Measurements from ENCODE around the gene SELENOP.

DNA sequence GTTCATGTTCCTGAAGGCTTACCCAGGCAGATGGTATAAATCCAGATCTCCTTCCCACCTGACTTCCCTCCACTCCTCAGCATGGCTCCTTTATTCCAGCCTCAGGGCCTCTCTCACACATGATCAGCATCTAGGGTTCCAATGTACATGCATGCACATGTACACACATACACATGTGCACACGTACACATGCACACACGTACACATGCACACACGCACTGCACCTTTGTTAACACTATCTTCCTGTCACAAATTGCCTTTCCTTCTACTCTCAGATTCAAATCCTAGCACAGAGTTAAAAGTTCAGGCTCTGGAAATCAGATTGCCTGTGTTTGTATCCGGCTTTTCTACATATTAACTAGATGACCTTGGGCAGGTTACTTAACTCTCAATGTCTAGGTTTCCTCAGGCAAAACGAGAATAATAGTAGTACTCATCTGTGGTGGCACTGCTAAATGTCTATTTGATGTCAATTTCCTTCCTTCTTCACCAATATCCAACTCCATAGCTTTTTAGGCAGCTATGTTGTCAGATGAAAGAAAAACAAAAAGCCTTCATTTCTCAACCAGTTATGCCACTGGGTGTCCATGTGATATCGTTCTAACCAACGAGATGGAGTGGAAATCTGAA lies 12.8 kb upstream of the SELENOP start:
- TF ChIP-seq, protein P1, sequence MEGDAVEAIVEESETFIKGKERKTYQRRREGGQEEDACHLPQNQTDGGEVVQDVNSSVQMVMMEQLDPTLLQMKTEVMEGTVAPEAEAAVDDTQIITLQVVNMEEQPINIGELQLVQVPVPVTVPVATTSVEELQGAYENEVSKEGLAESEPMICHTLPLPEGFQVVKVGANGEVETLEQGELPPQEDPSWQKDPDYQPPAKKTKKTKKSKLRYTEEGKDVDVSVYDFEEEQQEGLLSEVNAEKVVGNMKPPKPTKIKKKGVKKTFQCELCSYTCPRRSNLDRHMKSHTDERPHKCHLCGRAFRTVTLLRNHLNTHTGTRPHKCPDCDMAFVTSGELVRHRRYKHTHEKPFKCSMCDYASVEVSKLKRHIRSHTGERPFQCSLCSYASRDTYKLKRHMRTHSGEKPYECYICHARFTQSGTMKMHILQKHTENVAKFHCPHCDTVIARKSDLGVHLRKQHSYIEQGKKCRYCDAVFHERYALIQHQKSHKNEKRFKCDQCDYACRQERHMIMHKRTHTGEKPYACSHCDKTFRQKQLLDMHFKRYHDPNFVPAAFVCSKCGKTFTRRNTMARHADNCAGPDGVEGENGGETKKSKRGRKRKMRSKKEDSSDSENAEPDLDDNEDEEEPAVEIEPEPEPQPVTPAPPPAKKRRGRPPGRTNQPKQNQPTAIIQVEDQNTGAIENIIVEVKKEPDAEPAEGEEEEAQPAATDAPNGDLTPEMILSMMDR (IDR thresholded peaks at IDR 0.05 in 2 of 3, conservative IDR thresholded peaks at IDR 0.05 in 1 of 3; ENCODE audit: borderline replicate concordance in 1 of 3, insufficient read depth in 1 of 3, low read depth in 2 of 3, low read length in 2 of 3): no peak
- TF ChIP-seq POLR2A (IDR thresholded peaks at IDR 0.05; ENCODE audit: borderline replicate concordance, extremely low read depth, insufficient read depth, insufficient read length) (no peak), ZNF274 (IDR thresholded peaks at IDR 0.05; ENCODE audit: low read depth, low read length) (no peak), RAD21 (IDR thresholded peaks at IDR 0.05; ENCODE audit: low read depth) (no peak)
- TF ChIP-seq, protein P2, sequence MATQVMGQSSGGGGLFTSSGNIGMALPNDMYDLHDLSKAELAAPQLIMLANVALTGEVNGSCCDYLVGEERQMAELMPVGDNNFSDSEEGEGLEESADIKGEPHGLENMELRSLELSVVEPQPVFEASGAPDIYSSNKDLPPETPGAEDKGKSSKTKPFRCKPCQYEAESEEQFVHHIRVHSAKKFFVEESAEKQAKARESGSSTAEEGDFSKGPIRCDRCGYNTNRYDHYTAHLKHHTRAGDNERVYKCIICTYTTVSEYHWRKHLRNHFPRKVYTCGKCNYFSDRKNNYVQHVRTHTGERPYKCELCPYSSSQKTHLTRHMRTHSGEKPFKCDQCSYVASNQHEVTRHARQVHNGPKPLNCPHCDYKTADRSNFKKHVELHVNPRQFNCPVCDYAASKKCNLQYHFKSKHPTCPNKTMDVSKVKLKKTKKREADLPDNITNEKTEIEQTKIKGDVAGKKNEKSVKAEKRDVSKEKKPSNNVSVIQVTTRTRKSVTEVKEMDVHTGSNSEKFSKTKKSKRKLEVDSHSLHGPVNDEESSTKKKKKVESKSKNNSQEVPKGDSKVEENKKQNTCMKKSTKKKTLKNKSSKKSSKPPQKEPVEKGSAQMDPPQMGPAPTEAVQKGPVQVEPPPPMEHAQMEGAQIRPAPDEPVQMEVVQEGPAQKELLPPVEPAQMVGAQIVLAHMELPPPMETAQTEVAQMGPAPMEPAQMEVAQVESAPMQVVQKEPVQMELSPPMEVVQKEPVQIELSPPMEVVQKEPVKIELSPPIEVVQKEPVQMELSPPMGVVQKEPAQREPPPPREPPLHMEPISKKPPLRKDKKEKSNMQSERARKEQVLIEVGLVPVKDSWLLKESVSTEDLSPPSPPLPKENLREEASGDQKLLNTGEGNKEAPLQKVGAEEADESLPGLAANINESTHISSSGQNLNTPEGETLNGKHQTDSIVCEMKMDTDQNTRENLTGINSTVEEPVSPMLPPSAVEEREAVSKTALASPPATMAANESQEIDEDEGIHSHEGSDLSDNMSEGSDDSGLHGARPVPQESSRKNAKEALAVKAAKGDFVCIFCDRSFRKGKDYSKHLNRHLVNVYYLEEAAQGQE (IDR thresholded peaks at IDR 0.05; ENCODE audit: low read depth): no peak

Measured in HCT116 (cell line).